ENCODE results near the gene OR2T10. TPM values are rescaled to one million over a fixed set of nuclear protein-coding genes. Genes with fewer than 3 reads are reported as not detected.

Gene OR2T10
- total RNA-seq, 1 donor from 2014 or later, result 3.1 TPM

GRCh38 chr1:248611883-248612414 is 14.4 kb upstream of the OR2T10 start:
- Mint-ChIP-seq H3K9me3 (no peaks in the 10 kb centered on the region), H3K4me3 (no peak overlapping the region), H3K4me1 (no peaks in the 10 kb centered on the region), H3K27me3 (no peaks in the 10 kb centered on the region), H3K27ac (no peak overlapping the region), H3K36me3 (ENCODE audit: low read depth) (no peaks in the 10 kb centered on the region)
- ChIA-PET POLR2A (no interaction called here), CTCF (interaction anchor here (1.2 to 2.7 kb wide), 3 partner anchors 11 to 208 kb away, joined by 3 to 7 read pairs (median 4); no protein-coding TSS in a partner anchor)
- no peak for TF ChIP-seq CTCF (IDR thresholded peaks at IDR 0.05)
- DNase-seq, result no peak
- intact Hi-C loops (cut with micrococcal nuclease), result loop anchor here (10.0 kb wide), 1 partner anchor 677 kb away; no protein-coding TSS in a partner anchor
- no peak for ATAC-seq (ENCODE audit: low read depth)

DNA sequence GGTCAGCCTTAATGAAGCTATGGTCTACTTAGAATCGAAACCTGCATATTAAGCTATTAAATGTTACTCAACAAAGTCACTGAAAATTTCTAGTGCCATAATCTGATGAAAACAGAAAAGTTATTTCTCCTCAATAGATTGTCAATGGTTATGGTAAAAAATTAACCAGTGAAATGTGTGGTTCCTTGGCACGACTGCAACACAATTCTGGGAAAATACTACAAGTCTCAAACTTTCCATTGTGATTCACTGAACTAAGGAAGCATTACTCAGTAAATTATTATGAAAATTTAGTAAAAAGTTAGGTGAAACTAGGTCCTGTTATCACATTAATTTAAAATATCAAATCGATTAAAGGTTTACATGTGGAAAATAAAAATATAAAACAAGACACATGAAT is 12.8 kb upstream of the OR2T10 start:
- intact Hi-C loops (cut with micrococcal nuclease), result loop anchor here (10.0 kb wide), 1 partner anchor 676 kb away; no protein-coding TSS in a partner anchor

DNA sequence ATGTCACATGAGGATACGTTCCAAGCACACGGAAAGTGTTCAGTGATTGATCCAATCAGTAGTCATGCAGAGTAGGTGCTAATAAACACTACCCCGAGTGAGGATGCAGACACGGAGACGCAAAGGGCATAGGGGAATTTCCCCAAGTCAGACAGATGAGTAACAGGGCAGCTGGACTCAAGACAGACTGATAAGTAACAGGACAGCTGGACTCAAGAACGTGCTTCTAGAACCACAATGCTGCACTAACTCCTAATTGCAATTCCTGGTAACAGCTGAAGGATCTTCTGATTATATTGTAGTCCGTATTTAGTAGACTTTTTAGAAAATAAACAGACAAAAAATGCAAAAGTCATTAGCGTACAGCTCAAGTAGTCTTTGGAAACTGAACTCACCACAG is 1.9 kb upstream of the OR2T10 start:
- CTCF ChIA-PET, result no interaction called here
- intact Hi-C loops (cut with micrococcal nuclease), result no loop called here

More for the DNA sequence above, 12.8 kb upstream of the OR2T10 start:
- Mint-ChIP-seq H3K36me3 (ENCODE audit: low read depth) (no peaks in the 10 kb centered on the region), H3K4me3 (no peak overlapping the region), H3K27ac (no peak overlapping the region), H3K27me3 (no peaks in the 10 kb centered on the region), H3K9me3 (no peaks in the 10 kb centered on the region), H3K4me1 (no peaks in the 10 kb centered on the region)
- POLR2A ChIA-PET, result no interaction called here
- ATAC-seq (ENCODE audit: low read depth), result no peak
- DNase-seq, result no peak
- CTCF ChIA-PET, result interaction anchor here (1.2 kb wide), 2 partner anchors 195 to 197 kb away, joined by 3 read pairs; no protein-coding TSS in a partner anchor
- TF ChIP-seq CTCF (IDR thresholded peaks at IDR 0.05), result no peak

DNA sequence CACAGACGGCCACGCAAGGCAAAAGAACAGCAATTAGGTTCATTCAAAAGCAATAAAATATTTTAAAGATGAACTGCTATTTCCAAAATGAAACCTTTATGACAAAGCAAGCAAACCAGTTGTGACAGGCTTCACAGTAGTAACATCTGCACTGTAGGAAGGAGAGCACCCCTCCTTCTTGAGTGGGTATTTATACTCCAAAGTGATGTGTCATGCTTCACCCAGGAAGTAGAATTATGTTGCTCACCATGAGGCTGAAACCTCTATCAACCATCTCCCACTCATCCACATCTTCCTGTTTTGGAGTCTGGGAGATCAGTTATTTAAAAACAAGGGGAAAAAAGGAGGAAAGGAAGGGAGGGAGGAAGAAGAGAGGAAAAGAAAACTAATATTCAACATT is 885 bp downstream of the OR2T10 start:
- ATAC-seq (ENCODE audit: low read depth), result no peak
- H3K4me3 Mint-ChIP-seq, result no peak overlapping the region
- POLR2A ChIA-PET, result no interaction called here
- H3K27me3 Mint-ChIP-seq, result no peaks in the 10 kb centered on the region
- no peaks in the 10 kb centered on the region for H3K36me3 Mint-ChIP-seq (ENCODE audit: low read depth)
- peaks cover 2% of the 10 kb centered on the region for H3K4me1 Mint-ChIP-seq
- no peak for DNase-seq
- intact Hi-C loops (cut with micrococcal nuclease), result no loop called here
- no peak for TF ChIP-seq CTCF (IDR thresholded peaks at IDR 0.05)
- CTCF ChIA-PET, result no interaction called here
- no peak overlapping the region for H3K27ac Mint-ChIP-seq
- no peaks in the 10 kb centered on the region for H3K9me3 Mint-ChIP-seq

More for the DNA sequence above, 1.9 kb upstream of the OR2T10 start:
- Mint-ChIP-seq H3K27ac (no peak overlapping the region), H3K4me3 (no peak overlapping the region), H3K36me3 (ENCODE audit: low read depth) (no peaks in the 10 kb centered on the region), H3K9me3 (no peaks in the 10 kb centered on the region), H3K27me3 (no peaks in the 10 kb centered on the region), H3K4me1 (peaks cover 2% of the 10 kb centered on the region)
- TF ChIP-seq CTCF (IDR thresholded peaks at IDR 0.05), result no peak
- ATAC-seq (ENCODE audit: low read depth), result no peak
- DNase-seq, result no peak
- POLR2A ChIA-PET, result no interaction called here

GRCh38 chr1:248593226-248593625 is 4.3 kb downstream of the OR2T10 start:
- H3K4me1 Mint-ChIP-seq, result peaks cover 5% of the 10 kb centered on the region
- ChIA-PET POLR2A (no interaction called here), CTCF (no interaction called here)
- H3K4me3 Mint-ChIP-seq, result no peak overlapping the region
- TF ChIP-seq CTCF (IDR thresholded peaks at IDR 0.05), result no peak
- H3K9me3 Mint-ChIP-seq, result no peaks in the 10 kb centered on the region
- intact Hi-C loops (cut with micrococcal nuclease), result no loop called here
- no peak overlapping the region for H3K27ac Mint-ChIP-seq
- ATAC-seq (ENCODE audit: low read depth) (no peak), DNase-seq (no peak)
- H3K27me3 Mint-ChIP-seq, result no peaks in the 10 kb centered on the region
- H3K36me3 Mint-ChIP-seq (ENCODE audit: low read depth), result no peaks in the 10 kb centered on the region
